Neuronal stem cell (in vitro differentiated cells): ENCODE results near the gene SMCHD1.

Experiments
- DNase-seq: peaks from one replicate; pipeline ENCODE4 v3.0.0-alpha.2; 2013; ENCODE audit warnings: low spot score
- H2AFZ ChIP-seq: one replicate; pipeline ENCODE4 v1.6.1; 2013; ENCODE audit warnings: mild to moderate bottlenecking, low read length, inconsistent platforms
- H2AK5ac ChIP-seq: 2 replicates; pipeline ENCODE4 v1.6.1; 2013; ENCODE audit warnings: low read depth, mild to moderate bottlenecking, inconsistent platforms, low read length, moderate library complexity, mixed read lengths
- H2BK120ac ChIP-seq: 2 replicates; pipeline ENCODE4 v1.6.1; 2013; ENCODE audit warnings: low read depth, mild to moderate bottlenecking, inconsistent platforms, low read length, moderate library complexity, mixed read lengths
- H2BK12ac ChIP-seq: one replicate; pipeline ENCODE4 v1.6.1; 2013; ENCODE audit warnings: low read length, inconsistent platforms
- H2BK15ac ChIP-seq: 2 replicates; pipeline ENCODE4 v1.6.1; 2013; ENCODE audit warnings: mild to moderate bottlenecking, low read length, inconsistent platforms, mixed read lengths
- H2BK5ac ChIP-seq: one replicate; pipeline ENCODE4 v1.6.1; 2013; ENCODE audit warnings: inconsistent platforms, mild to moderate bottlenecking, low read length, moderate library complexity
- H3K14ac ChIP-seq: one replicate; pipeline ENCODE4 v1.6.1; 2013; ENCODE audit warnings: low read length, inconsistent platforms
- H3K18ac ChIP-seq: 2 replicates; pipeline ENCODE4 v1.6.1; 2013; ENCODE audit warnings: low read length, inconsistent platforms
- H3K23ac ChIP-seq: 2 replicates; pipeline ENCODE4 v1.6.1; 2013; ENCODE audit warnings: low read depth, mild to moderate bottlenecking, mixed read lengths, low read length, inconsistent platforms; ENCODE audit not compliant: poor library complexity
- H3K27ac ChIP-seq: replicated peaks from 3 replicates; pipeline ENCODE4 v1.5.1; 2013; ENCODE audit warnings: low read length, inconsistent platforms
- H3K27me3 ChIP-seq, 3 experiments: 2 replicates each; pipeline ENCODE4 v1.6.1; 2013; ENCODE audit warnings: low read length in 3 of 3, mild to moderate bottlenecking in 2 of 3, inconsistent platforms in 1 of 3, low read depth in 1 of 3, mixed read lengths in 1 of 3, moderate library complexity in 1 of 3; ENCODE audit not compliant: control insufficient read depth in 3 of 3, insufficient read depth in 3 of 3
- H3K36me3 ChIP-seq, 2 donors: replicated peaks in 1 of 2; 2 replicates each; pipeline ENCODE4 v1.6.1; 2013; ENCODE audit warnings: low read length in 2 of 2; ENCODE audit not compliant: control insufficient read depth in 2 of 2, insufficient read depth in 2 of 2
- H3K4ac ChIP-seq: 2 replicates; pipeline ENCODE4 v1.6.1; 2013; ENCODE audit warnings: inconsistent platforms, mild to moderate bottlenecking, low read length, moderate library complexity
- H3K4me1 ChIP-seq, 2 donors: 1 replicate in 1 of 2; 2 replicates in 1 of 2; pipeline ENCODE4 v1.6.1; 2013; ENCODE audit warnings: low read length in 2 of 2, low read depth in 1 of 2; ENCODE audit not compliant: control insufficient read depth in 2 of 2, insufficient read depth in 1 of 2
- H3K4me2 ChIP-seq: one replicate; pipeline ENCODE4 v1.6.1; 2013; ENCODE audit warnings: mild to moderate bottlenecking, low read length, inconsistent platforms; ENCODE audit not compliant: insufficient read depth, poor library complexity, severe bottlenecking
- H3K4me3 ChIP-seq, 2 donors: 2 replicates each; pipeline ENCODE4 v1.5.1; 2013; ENCODE audit warnings: low read length in 2 of 2, mild to moderate bottlenecking in 2 of 2, inconsistent platforms in 1 of 2, moderate library complexity in 1 of 2
- H3K79me1 ChIP-seq: one replicate; pipeline ENCODE4 v1.6.1; 2013; ENCODE audit warnings: low read depth, mild to moderate bottlenecking, inconsistent platforms, low read length, moderate library complexity
- H3K9ac ChIP-seq: one replicate; pipeline ENCODE4 v1.6.1; 2013; ENCODE audit warnings: mild to moderate bottlenecking, low read depth, low read length, inconsistent platforms; ENCODE audit not compliant: poor library complexity
- H3K9me3 ChIP-seq, 2 donors: replicated peaks in 1 of 2; 2 replicates each; pipeline versions ENCODE3 to v1.6.1; 2013; ENCODE audit warnings: low read length in 2 of 2, mild to moderate bottlenecking in 2 of 2, inconsistent platforms in 1 of 2, low read depth in 1 of 2, mixed read lengths in 1 of 2, moderate library complexity in 1 of 2; ENCODE audit not compliant: control insufficient read depth in 2 of 2, insufficient read depth in 1 of 2
- H4K8ac ChIP-seq: one replicate; pipeline ENCODE4 v1.6.1; 2013; ENCODE audit warnings: low read depth, mild to moderate bottlenecking, inconsistent platforms, low read length, moderate library complexity
- H4K91ac ChIP-seq: one replicate; pipeline ENCODE4 v1.6.1; 2013; ENCODE audit warnings: low read length, low read depth, mild to moderate bottlenecking, inconsistent platforms; ENCODE audit not compliant: poor library complexity
- WGBS, 2 donors: extraction: QIAGEN DNeasy Blood & Tissue Kit; methylation state at CpG; one replicate each; pipeline ENCODE4 v1.1.7; 2013; ENCODE audit warnings: missing lambda C conversion rate in 2 of 2, mixed read lengths in 1 of 2; ENCODE audit not compliant: insufficient read length in 2 of 2, insufficient replicate concordance in 1 of 2; ENCODE audit errors: extremely low coverage in 2 of 2; 5-methylcytosine and 5-hydroxymethylcytosine counted together

The SMCHD1 gene

DNA sequence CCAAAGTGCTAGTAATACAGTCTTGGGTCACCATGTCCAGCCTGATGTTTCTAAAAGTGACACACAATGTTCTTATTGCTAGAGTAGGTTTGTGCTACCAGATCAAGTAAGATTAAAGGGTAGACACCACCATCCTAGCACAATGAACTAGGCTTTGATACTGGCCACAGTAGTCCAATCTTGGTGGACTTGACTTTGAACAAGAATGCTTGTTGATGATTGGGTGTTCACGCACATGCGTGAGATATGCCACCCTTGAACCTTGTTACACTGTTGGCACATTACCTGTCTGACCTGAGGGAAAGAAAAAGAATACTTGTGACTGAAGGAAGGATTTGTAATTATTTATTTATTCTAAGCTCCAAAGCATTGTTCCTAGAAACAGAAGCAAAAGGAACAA is 119.1 kb downstream of the SMCHD1 start:
- WGBS, 2 donors, result no CpG with 5 or more reads among the region's 2 CpGs
- H3K79me1 ChIP-seq, result no peaks in the 10 kb centered on the region
- no peaks in the 10 kb centered on the region for H3K4me1 ChIP-seq
- H3K9ac ChIP-seq, result no peak overlapping the region
- no peak overlapping the region for H3K4me2 ChIP-seq
- H3K4me3 ChIP-seq, result no peak overlapping the region
- no peak overlapping the region for H2BK5ac ChIP-seq
- no peak overlapping the region for H3K23ac ChIP-seq
- no peak overlapping the region for H4K8ac ChIP-seq
- H3K4ac ChIP-seq, result no peak overlapping the region
- no peak overlapping the region for H3K18ac ChIP-seq
- H2AFZ ChIP-seq, result no peak overlapping the region
- H3K27ac ChIP-seq, result no peak overlapping the region
- H2BK120ac ChIP-seq, result no peak overlapping the region
- no peaks in the 10 kb centered on the region for H3K9me3 ChIP-seq
- no peaks in the 10 kb centered on the region for H3K27me3 ChIP-seq
- no peak overlapping the region for H2BK15ac ChIP-seq
- no peak for DNase-seq
- no peak overlapping the region for H3K14ac ChIP-seq
- no peak overlapping the region for H2BK12ac ChIP-seq
- H2AK5ac ChIP-seq, result no peak overlapping the region
- H4K91ac ChIP-seq, result no peak overlapping the region
- peaks cover 11 to 100% of the 10 kb centered on the region in 2 donors for H3K36me3 ChIP-seq

DNA sequence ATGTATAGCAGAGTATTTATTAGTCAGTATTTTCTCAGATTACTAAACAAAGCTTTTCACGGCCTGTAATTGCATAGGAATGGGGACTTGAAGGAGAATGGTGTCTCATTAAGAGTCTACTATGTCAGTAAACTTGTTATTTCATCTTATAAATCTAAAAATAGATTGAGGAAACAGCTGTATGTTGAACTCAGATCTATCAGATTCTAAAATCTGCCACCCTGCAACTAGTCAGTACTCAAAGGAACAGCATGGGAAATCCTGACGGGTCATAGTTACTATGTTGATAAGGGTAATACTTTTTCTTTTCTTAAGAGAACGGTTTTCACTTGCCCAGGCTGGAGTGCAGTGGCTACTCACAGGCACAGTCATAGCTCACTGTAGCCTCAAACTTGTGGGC is 121.1 kb downstream of the SMCHD1 start:
- Histone ChIP-seq H4K91ac (no peak overlapping the region), H3K79me1 (no peaks in the 10 kb centered on the region), H3K36me3 (peaks cover 11 to 98% of the 10 kb centered on the region in 2 donors), H3K4me1 (no peaks in the 10 kb centered on the region), H2BK5ac (no peak overlapping the region), H2AK5ac (no peak overlapping the region), H3K18ac (no peak overlapping the region), H3K27ac (no peak overlapping the region), H3K9ac (no peak overlapping the region), H3K9me3 (no peaks in the 10 kb centered on the region), H2BK12ac (no peak overlapping the region), H3K4ac (no peak overlapping the region), H2BK120ac (no peak overlapping the region), H3K27me3 (no peaks in the 10 kb centered on the region), H3K4me3 (no peak overlapping the region), H3K23ac (no peak overlapping the region), H3K4me2 (no peak overlapping the region), H2AFZ (no peak overlapping the region), H2BK15ac (no peak overlapping the region), H3K14ac (no peak overlapping the region), H4K8ac (no peak overlapping the region)
- DNase-seq, result no peak
- no CpG with 5 or more reads among the region's 3 CpGs for WGBS, 2 donors

DNA sequence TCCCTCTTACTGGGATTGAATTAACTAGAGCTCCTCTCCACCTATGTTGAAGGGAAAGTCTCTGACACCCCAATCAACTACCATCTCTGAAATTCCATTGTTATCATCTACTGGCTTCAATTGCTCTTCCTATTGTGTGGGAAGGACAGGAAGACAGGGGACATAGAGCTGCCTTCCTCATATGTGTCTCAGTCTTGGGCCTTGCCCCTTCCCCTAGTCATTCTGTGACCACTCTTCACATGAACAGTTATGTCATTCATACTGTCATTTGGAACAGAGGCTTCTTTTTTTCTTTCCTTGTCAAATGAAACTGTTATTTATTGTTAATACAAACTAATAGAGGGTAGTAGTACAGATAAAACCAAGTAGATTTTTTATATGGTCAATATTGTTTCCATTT is 121.7 kb downstream of the SMCHD1 start:
- Histone ChIP-seq H4K8ac (no peak overlapping the region), H2BK12ac (no peak overlapping the region), H3K4ac (no peak overlapping the region), H3K4me1 (no peaks in the 10 kb centered on the region), H3K79me1 (no peaks in the 10 kb centered on the region), H3K36me3 (peaks cover 11 to 98% of the 10 kb centered on the region in 2 donors), H3K27ac (no peak overlapping the region), H3K9me3 (no peaks in the 10 kb centered on the region), H2BK15ac (no peak overlapping the region), H3K23ac (no peak overlapping the region), H4K91ac (no peak overlapping the region), H3K4me3 (no peak overlapping the region), H3K27me3 (no peaks in the 10 kb centered on the region), H3K18ac (no peak overlapping the region), H2BK5ac (no peak overlapping the region), H3K9ac (no peak overlapping the region), H2AK5ac (no peak overlapping the region), H3K14ac (no peak overlapping the region), H2BK120ac (no peak overlapping the region), H2AFZ (no peak overlapping the region), H3K4me2 (no peak overlapping the region)
- DNase-seq, result no peak

DNA sequence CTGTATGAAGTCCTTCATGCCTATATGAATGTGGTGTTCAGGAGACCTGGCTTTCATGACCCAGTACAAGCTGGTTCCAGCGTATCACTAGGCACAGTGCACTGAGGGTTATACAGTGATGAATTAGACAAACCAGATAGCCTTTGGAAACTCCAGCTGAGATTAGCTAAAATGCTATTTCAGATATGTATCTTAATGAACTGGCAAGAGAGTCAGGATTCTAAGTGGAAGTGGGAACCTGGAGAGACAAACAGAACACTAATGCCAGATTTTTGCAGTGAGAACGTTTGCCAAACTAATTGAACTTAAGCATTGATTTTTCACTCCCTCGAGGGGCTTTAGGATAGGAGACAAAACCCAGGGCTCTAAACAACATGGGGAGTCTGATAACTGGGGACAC is 125.2 kb downstream of the SMCHD1 start:
- no peak overlapping the region for H3K18ac ChIP-seq
- no peak overlapping the region for H2BK15ac ChIP-seq
- H2BK12ac ChIP-seq, result no peak overlapping the region
- H3K14ac ChIP-seq, result no peak overlapping the region
- no peaks in the 10 kb centered on the region for H3K27me3 ChIP-seq
- H4K8ac ChIP-seq, result no peak overlapping the region
- H3K4me3 ChIP-seq, result no peak overlapping the region
- no peak overlapping the region for H3K27ac ChIP-seq
- H3K4ac ChIP-seq, result no peak overlapping the region
- H2BK120ac ChIP-seq, result no peak overlapping the region
- H3K9me3 ChIP-seq, result no peaks in the 10 kb centered on the region
- H3K36me3 ChIP-seq, result peaks cover 4 to 96% of the 10 kb centered on the region in 2 donors
- H4K91ac ChIP-seq, result no peak overlapping the region
- H3K23ac ChIP-seq, result no peak overlapping the region
- no peak overlapping the region for H3K9ac ChIP-seq
- DNase-seq, result no peak
- no peaks in the 10 kb centered on the region for H3K4me1 ChIP-seq
- no peak overlapping the region for H2AFZ ChIP-seq
- no CpG with 5 or more reads among the region's 3 CpGs for WGBS, 2 donors
- no peak overlapping the region for H3K4me2 ChIP-seq
- no peaks in the 10 kb centered on the region for H3K79me1 ChIP-seq
- H2BK5ac ChIP-seq, result no peak overlapping the region
- no peak overlapping the region for H2AK5ac ChIP-seq
